Frontal cortex (tissue), 1 donor: ENCODE measurements around the gene TEPSIN. TPM values are rescaled to one million over a fixed set of nuclear protein-coding genes. Genes with fewer than 3 reads are reported as not detected.

Experiments
- total RNA-seq: library from RNA; depleted of rRNA; stranded (reverse); fragments of >200 nt; gene quantifications from one replicate; pipeline ENCODE4 v1.2.3, GENCODE V29; 2014

TEPSIN gene
- total RNA-seq, 1 donor from 2014 or later, result 7.3 TPM

Other genes starting within 250 kb of the TEPSIN start
- gene CHMP6, start 247.2 kb downstream of the TEPSIN start, total RNA-seq, result 10.2 TPM
- 19.2 TPM for gene BAIAP2, start 203.9 kb downstream of the TEPSIN start, total RNA-seq
- gene PVALEF, start 73.5 kb downstream of the TEPSIN start, total RNA-seq, result not detected
- gene AATK, start 72.8 kb downstream of the TEPSIN start, total RNA-seq, result 8.2 TPM
- gene CEP131, start 16.1 kb downstream of the TEPSIN start, total RNA-seq, result 13.0 TPM
- gene NDUFAF8, start 263 bp upstream of the TEPSIN start, total RNA-seq, result 5.7 TPM
- gene SLC38A10, start 56.3 kb upstream of the TEPSIN start, total RNA-seq, result 13.9 TPM
- gene BAHCC1, start 156.4 kb upstream of the TEPSIN start, total RNA-seq, result 5.7 TPM